Smooth muscle cell (in vitro differentiated cells): ENCODE results near the gene GEN1. TPM values are rescaled to one million over a fixed set of nuclear protein-coding genes. Genes with fewer than 3 reads are reported as not detected.
A peak's percentile ranks its signal among the peaks of the same experiment; 100 is the strongest.
"Not testable (repeated sequence)": the region's sequence is repeated elsewhere in the genome, so short reads cannot be mapped to it uniquely, and the experiment has no call there.

Experiments
- DNase-seq: peaks from one replicate; lab custom pipeline; 2025; ENCODE audit not compliant: unreplicated experiment; lab: John Stamatoyannopoulos, UW
- H2AFZ ChIP-seq: fragments of 200-600 bp; sonication (generic); 2 replicates; pipeline ENCODE4 v1.6.0; 2016; ENCODE audit warnings: antibody characterized with exemption, low read depth, mild to moderate bottlenecking
- H3F3A ChIP-seq: fragments of 200-600 bp; sonication (generic); 2 replicates; pipeline ENCODE4 v1.6.0; 2017; ENCODE audit warnings: antibody characterized with exemption, low read depth
- H3K27ac ChIP-seq: fragments of 200-600 bp; sonication (generic); 2 replicates; pipeline ENCODE4 v1.5.1; 2016; ENCODE audit warnings: low read depth, mild to moderate bottlenecking
- H3K27me3 ChIP-seq: fragments of 200-600 bp; sonication (generic); 2 replicates; pipeline ENCODE4 v1.6.1; 2016; ENCODE audit warnings: low read depth, mild to moderate bottlenecking
- H3K36me3 ChIP-seq: fragments of 200-600 bp; sonication (generic); 2 replicates; pipeline ENCODE4 v1.5.1; 2016; ENCODE audit warnings: low read depth
- H3K4me1 ChIP-seq: fragments of 200-600 bp; sonication (generic); 2 replicates; pipeline ENCODE4 v1.5.1; 2016; ENCODE audit warnings: low read depth
- H3K4me2 ChIP-seq: fragments of 200-600 bp; sonication (generic); 2 replicates; pipeline ENCODE4 v1.6.0; 2016; ENCODE audit warnings: mild to moderate bottlenecking
- H3K4me3 ChIP-seq: fragments of 200-600 bp; sonication (generic); 2 replicates; pipeline ENCODE4 v1.5.1; 2016; ENCODE audit warnings: mild to moderate bottlenecking
- H3K79me2 ChIP-seq: fragments of 200-600 bp; sonication (generic); 2 replicates; pipeline ENCODE4 v1.6.0; 2016; ENCODE audit warnings: low read depth, mild to moderate bottlenecking
- H3K9ac ChIP-seq: fragments of 200-600 bp; sonication (generic); 2 replicates; pipeline ENCODE4 v1.6.0; 2016; ENCODE audit warnings: low read depth
- H3K9me3 ChIP-seq: fragments of 200-600 bp; sonication (generic); replicated peaks from 2 replicates; pipeline ENCODE4 v1.5.1; 2016; ENCODE audit warnings: low read depth
- H4K20me1 ChIP-seq: fragments of 200-600 bp; sonication (generic); 2 replicates; pipeline ENCODE4 v1.6.0; 2016; ENCODE audit warnings: low read depth
- CTCF ChIP-seq: fragments of 200-600 bp; sonication (generic); IDR thresholded peaks from 2 replicates; pipeline ENCODE4 v1.5.1; 2017; ENCODE audit warnings: borderline replicate concordance, mild to moderate bottlenecking, antibody characterized with exemption; ENCODE audit not compliant: insufficient read depth, poor library complexity, severe bottlenecking
- WGBS: methylation state at CpG from one replicate; pipeline ENCODE4 v1.1.7; 2016; ENCODE audit warnings: low lambda C conversion rate; 5-methylcytosine and 5-hydroxymethylcytosine counted together
- polyA plus RNA-seq: library from polyadenylated mRNA; unstranded; fragments of >200 nt; fragmentation: Nextera tagmentation; extraction: Ambion mirVana; gene quantifications from 2 replicates; pipeline ENCODE4 v1.2.1, GENCODE V29; 2016
- total RNA-seq: library from RNA; depleted of rRNA; stranded (reverse); fragments of >200 nt; gene quantifications from 2 replicates; pipeline ENCODE4 v1.2.3, GENCODE V29; 2014

GEN1 gene
- total and polyA plus RNA-seq, 2 experiments from 2014 or later = 1.1 to 6.7 TPM

GRCh38 chr2:17822445-17823117 is 68.6 kb downstream of the GEN1 start:
- DNase-seq = no peak
- no peak overlapping the region for H3K4me2 ChIP-seq
- H3K4me1 ChIP-seq = peaks cover 20% of the 10 kb centered on the region
- H3K36me3 ChIP-seq = no peaks in the 10 kb centered on the region
- no peak for TF ChIP-seq CTCF
- H3K79me2 ChIP-seq = no peaks in the 10 kb centered on the region
- WGBS = 70% methylated on average over 4 of the region's 4 CpGs
- H3K9me3 ChIP-seq = no peaks in the 10 kb centered on the region
- no peak overlapping the region for H3K27ac ChIP-seq
- no peaks in the 10 kb centered on the region for H4K20me1 ChIP-seq
- no peaks in the 10 kb centered on the region for H3F3A ChIP-seq
- peaks cover 7% of the 10 kb centered on the region for H3K27me3 ChIP-seq
- no peak overlapping the region for H3K4me3 ChIP-seq
- H3K9ac ChIP-seq = no peak overlapping the region
- H2AFZ ChIP-seq = peak overlapping the region; percentile 55

DNA sequence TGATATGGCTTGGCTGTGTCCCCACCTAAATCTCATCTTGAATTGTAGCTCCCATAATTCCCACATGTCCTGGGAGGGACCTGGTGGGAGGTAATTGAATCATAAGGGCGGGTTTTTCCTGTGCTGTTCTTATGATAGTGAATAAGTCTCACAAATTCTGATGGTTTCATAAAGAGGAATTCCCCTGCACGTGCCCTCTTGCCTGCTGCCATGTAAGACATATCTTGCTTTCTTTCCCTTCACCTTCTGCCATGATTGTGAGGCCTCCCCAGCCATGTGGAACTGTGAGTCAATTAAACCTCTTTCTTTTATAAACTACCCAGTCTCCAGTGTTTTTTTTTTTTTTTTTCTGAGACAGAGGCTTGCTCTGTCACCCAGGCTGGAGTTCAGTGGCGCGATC is 69.7 kb downstream of the GEN1 start:
- H3K9me3 ChIP-seq, H3K79me2 ChIP-seq, H3K4me3 ChIP-seq, DNase-seq, H3K9ac ChIP-seq, H3K36me3 ChIP-seq, H3K27me3 ChIP-seq, H3F3A ChIP-seq, H3K27ac ChIP-seq, H4K20me1 ChIP-seq, H2AFZ ChIP-seq, H3K4me2 ChIP-seq: not testable (repeated sequence)
- peaks cover 30% of the 10 kb centered on the region for H3K4me1 ChIP-seq
- 87% methylated on average over 4 of the region's 4 CpGs for WGBS

- H3K27ac ChIP-seq = no peak overlapping the region
- peaks cover 21% of the 10 kb centered on the region for H3K4me1 ChIP-seq
- H3K9me3 ChIP-seq = no peaks in the 10 kb centered on the region
- no peak overlapping the region for H3K4me3 ChIP-seq
- no peak for DNase-seq
- no peak overlapping the region for H3K4me2 ChIP-seq
- H2AFZ ChIP-seq = no peak overlapping the region
- peaks cover 19% of the 10 kb centered on the region for H3K27me3 ChIP-seq
- H3K36me3 ChIP-seq = no peaks in the 10 kb centered on the region
- H3K9ac ChIP-seq = no peak overlapping the region
- H3K79me2 ChIP-seq = no peaks in the 10 kb centered on the region
- WGBS = 77% methylated on average over 5 of the region's 5 CpGs
- H3F3A ChIP-seq = no peaks in the 10 kb centered on the region
- no peaks in the 10 kb centered on the region for H4K20me1 ChIP-seq
- TF ChIP-seq CTCF = no peak
These were observed 73.4 kb downstream of the GEN1 start for GRCh38 chr2:17827316-17827715.

GRCh38 chr2:17827785-17828184 is 73.8 kb downstream of the GEN1 start:
- WGBS = 96% methylated on average over 2 of the region's 2 CpGs
- Histone ChIP-seq H3K4me2 (no peak overlapping the region), H3F3A (no peaks in the 10 kb centered on the region), H3K36me3 (no peaks in the 10 kb centered on the region), H3K9me3 (no peaks in the 10 kb centered on the region), H3K4me1 (peaks cover 17% of the 10 kb centered on the region), H3K79me2 (no peaks in the 10 kb centered on the region), H3K27ac (no peak overlapping the region), H3K27me3 (peaks cover 22% of the 10 kb centered on the region), H2AFZ (no peak overlapping the region), H3K9ac (no peak overlapping the region), H4K20me1 (no peaks in the 10 kb centered on the region), H3K4me3 (no peak overlapping the region)
- DNase-seq = no peak
- no peak for TF ChIP-seq CTCF
